ENCODE data around the gene CTSA.

The CTSA gene

GRCh38 chr20:45890985-45891983, at the start of gene CTSA, which contains the start of gene NEURL2:
Gene CTSA, plus strand, starts transcription at chr20:45891335. Its CDS starts 234 bp downstream, at chr20:45891569.
Gene NEURL2, minus strand, starts transcription at chr20:45891208. Its CDS starts 217 bp downstream, at chr20:45890991.
- DNase-seq, result peak; percentile 61 to 73 (median 71)

- DNase-seq, result no peak
Observed at GRCh38 chr20:45841407-45842129, 49.6 kb upstream of the CTSA start.

GRCh38 chr20:45842169-45842812, 48.8 kb upstream of the CTSA start:
- DNase-seq, result no peak

GRCh38 chr20:45843506-45843905, 47.6 kb upstream of the CTSA start:
- no peak for DNase-seq

GRCh38 chr20:45845452-45845851, 45.7 kb upstream of the CTSA start:
- no peak for DNase-seq

- DNase-seq, result no peak
Observed at GRCh38 chr20:45848421-45848820, 42.7 kb upstream of the CTSA start.

GRCh38 chr20:45848969-45849582, 42.1 kb upstream of the CTSA start:
- DNase-seq, result no peak

- no peak for DNase-seq
Observed at GRCh38 chr20:45850238-45850637, 40.9 kb upstream of the CTSA start.

GRCh38 chr20:45850926-45851325, 40.2 kb upstream of the CTSA start:
- DNase-seq, result no peak

- DNase-seq, result no peak
Observed at GRCh38 chr20:45851501-45851900, 39.6 kb upstream of the CTSA start.

- DNase-seq, result no peak
Observed at GRCh38 chr20:45852326-45852725, 38.8 kb upstream of the CTSA start.

- DNase-seq, result no peak
Observed at GRCh38 chr20:45853484-45853883, 37.7 kb upstream of the CTSA start.

GRCh38 chr20:45857114-45857881, 33.8 kb upstream of the CTSA start, which contains the start of the genes ACOT8 and ZSWIM3:
Gene ACOT8, minus strand, starts transcription at chr20:45857392. Its CDS starts 77 bp downstream, at chr20:45857315.
Gene ZSWIM3, plus strand, starts transcription at chr20:45857614. Its CDS starts 212 bp downstream, at chr20:45857826.
- DNase-seq, result peak; percentile 44 to 74 (median 66)

GRCh38 chr20:45857882-45858216, 33.3 kb upstream of the CTSA start:
- peak in 2 of 4 experiments; percentile 32 to 46 for DNase-seq

- DNase-seq, result no peak
Observed at GRCh38 chr20:45859916-45860315, 31.2 kb upstream of the CTSA start.

- no peak for DNase-seq
Observed at GRCh38 chr20:45860560-45861220, 30.4 kb upstream of the CTSA start.

- DNase-seq, result no peak
Observed at GRCh38 chr20:45861221-45862075, 29.7 kb upstream of the CTSA start.

- no peak for DNase-seq
Observed at GRCh38 chr20:45863543-45864470, 27.3 kb upstream of the CTSA start.

GRCh38 chr20:45866454-45866853, 24.7 kb upstream of the CTSA start:
- DNase-seq, result no peak

All from activated naive CD4-positive, alpha-beta T cell (primary cell).